ENCODE results near the gene ZNHIT6.

ZNHIT6 gene

DNA sequence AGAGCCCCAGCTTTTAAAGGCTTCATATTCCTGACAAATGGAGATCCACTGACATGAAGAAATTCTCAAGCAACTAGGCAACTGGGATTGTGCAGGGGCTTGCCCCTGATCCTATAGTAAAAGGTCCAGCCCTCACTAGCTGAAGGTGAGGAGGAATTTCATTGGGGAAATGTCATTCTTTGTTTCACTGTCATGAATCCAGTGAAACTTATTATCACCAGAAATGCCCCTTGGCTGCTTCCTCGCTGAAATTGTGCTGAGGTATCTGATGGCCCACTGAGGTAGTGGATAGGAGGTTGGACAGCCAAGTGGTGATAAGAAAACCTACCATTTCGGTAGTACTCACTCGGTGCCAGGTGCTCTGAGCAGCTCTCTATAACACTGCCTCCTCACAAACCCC lies 91.5 kb downstream of the ZNHIT6 start:
- no peak for DNase-seq

- DNase-seq: no peak
These were observed 91.9 kb downstream of the ZNHIT6 start for GRCh38 chr1:85616364-85616705.

- DNase-seq: no peak
These were observed 92.5 kb downstream of the ZNHIT6 start for GRCh38 chr1:85615586-85616363.

- no peak for DNase-seq
These were observed 95.4 kb downstream of the ZNHIT6 start for GRCh38 chr1:85612704-85613361.

DNA sequence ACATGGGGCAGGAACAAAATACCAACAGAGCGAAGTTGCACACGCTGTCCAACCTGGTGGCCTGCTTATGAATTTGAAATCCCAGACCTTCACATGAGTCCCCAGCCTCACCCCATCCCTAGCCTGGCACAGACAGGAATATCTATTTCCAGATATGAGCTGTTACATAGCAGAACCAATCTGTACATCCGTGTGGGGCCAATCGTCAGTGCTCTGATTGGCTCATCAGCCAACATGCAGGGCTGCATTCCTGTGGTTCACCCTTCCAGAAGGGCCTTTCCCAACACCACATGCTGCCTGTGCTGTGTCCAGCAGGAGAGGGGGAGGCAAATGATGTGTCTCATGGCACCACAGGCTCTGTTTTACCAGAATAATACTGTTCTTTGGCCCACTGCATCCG lies 96.4 kb downstream of the ZNHIT6 start:
- DNase-seq: no peak

- no peak for DNase-seq
These were observed 96.8 kb downstream of the ZNHIT6 start for GRCh38 chr1:85611425-85611824.

DNA sequence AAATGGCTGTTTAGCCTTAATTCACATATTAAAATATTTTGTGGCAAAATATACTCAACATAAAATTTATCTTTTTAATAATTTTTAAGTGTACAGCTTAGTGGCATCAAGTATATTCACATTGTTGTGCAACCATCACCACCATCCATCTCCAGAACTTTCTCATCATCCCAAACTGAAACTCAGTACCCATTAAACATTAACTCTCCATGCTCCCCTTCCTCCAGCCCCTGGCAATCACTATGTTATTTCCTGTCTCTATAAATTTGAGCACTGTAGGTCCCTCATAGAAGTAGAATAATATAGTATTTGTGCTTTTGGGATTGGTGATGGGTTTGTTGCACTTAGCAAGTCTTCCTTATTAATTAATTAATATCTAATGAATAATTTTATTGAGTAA lies 98.3 kb downstream of the ZNHIT6 start:
- DNase-seq: no peak

- no peak for DNase-seq
These were observed 99.4 kb downstream of the ZNHIT6 start for GRCh38 chr1:85608851-85609250.

- no peak for DNase-seq
These were observed 100.3 kb downstream of the ZNHIT6 start for GRCh38 chr1:85607921-85608265.

DNA sequence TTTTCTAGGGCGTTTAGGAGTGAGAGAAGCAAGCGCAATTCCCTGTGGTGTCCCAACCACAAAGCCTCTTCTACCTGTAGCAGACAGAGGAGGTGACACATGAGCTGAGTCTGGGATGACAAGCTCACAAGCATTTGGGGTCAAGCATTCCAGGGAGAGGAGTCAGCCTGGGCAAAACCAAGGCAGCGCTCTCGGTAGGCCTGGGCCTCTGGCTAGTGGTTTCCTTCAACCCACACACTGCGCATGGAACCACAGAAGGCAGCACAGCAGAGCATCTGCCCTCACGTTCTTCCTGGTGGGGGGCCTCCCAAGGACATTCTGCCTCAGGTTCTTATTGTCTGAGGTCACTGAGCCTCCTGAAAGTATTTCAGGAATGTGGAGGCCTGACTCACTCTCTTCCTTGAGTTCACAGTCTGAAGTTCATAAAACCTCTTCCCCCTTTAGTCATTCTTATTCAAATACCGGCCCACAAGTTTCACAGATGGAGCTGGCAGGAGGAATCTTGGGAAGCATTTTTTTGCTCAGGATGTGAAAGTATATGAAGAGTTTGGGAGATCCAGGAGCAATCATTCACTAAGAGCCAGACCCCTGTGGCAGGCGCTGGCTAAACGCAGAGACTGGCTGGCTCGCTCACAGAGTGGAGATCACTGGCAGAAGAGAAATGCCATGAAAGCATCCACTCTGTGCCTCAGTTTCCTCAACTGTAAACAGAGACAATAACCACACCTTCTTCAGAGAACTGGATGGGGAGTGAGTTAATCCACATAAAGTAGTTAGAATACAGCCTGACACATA lies 100.9 kb downstream of the ZNHIT6 start:
- DNase-seq: no peak

- no peak for DNase-seq
These were observed 101.8 kb downstream of the ZNHIT6 start for GRCh38 chr1:85606414-85606800.

DNA sequence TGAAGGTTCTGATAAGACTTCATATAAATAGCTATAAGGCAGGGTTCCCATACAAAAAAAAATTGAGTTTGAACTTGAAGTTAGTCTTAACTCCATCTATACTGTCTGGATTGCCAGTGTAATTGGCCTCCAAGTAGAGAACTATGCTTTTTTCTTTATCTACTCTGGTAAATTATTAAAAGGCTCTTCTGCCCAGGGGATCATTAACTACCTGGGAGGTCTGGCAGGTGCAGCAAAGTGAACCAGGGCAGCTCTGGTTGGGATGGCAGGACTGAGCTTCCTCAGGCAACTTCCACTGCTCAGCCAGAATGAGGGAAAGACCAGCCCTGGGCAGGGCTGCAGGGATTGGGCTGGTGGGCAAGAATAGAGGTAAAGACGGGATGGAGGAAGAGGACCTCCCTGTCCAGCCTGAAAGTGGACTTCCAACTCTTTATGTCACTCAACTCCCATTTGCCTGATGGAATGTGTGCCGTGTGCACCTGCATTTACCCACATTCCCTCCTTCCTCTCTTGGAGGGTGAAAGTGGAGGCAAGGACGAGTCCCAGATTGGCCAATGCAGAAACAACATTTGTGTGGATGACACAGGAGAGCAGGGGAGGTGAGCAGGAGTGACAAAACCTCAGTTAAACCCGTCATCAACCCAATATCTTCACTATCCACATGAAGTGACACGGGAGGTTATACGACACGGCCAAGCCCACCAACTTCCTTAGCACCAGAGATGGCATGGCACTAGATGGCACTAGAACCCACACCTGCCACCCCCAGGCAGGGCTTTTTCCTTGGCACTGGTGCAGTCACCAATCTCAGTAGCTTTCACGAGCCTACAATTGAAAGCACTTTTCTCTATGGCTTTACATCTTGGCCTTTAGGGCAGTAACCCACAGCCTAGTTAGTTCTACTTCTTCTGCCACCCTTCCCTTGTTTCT lies 102.5 kb downstream of the ZNHIT6 start:
- DNase-seq: no peak

- DNase-seq: no peak
These were observed 103.8 kb downstream of the ZNHIT6 start for GRCh38 chr1:85604298-85604997.

GRCh38 chr1:85603086-85603880 lies 105.0 kb downstream of the ZNHIT6 start:
- DNase-seq: no peak

- DNase-seq: no peak
These were observed 105.7 kb downstream of the ZNHIT6 start for GRCh38 chr1:85602571-85602970.

DNA sequence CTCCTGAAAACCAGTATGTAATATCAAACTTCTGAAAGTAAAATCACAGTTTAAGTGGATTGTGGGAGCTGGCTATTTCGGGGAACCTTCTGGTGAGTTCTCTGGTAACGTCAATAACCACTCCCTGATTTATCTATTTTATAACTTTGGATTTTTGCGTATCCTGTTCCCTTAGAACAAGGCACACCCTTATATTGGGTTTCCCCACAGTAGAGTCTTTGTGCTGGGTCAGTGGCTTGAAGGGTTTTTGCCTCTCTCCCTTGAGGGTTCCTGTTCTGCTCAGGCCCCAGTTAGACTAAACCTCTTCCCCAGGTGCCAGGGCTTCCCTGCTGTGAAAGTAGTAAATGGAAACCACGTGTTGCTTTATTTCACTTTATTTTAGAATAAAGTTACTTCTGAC lies 106.3 kb downstream of the ZNHIT6 start:
- no peak for DNase-seq

- DNase-seq: no peak
These were observed 108.6 kb downstream of the ZNHIT6 start for GRCh38 chr1:85599681-85600080.
